Stimulated activated CD4-positive, alpha-beta T cell treated with anti-CD3 and anti-CD28 coated beads, Interleukin-1b, Interleukin-23, amount 100 ng/mL, for 1 hour (primary cell): ENCODE measurements around the gene AKAP10.
"Not testable (repeated sequence)": the region's sequence is repeated elsewhere in the genome, so short reads cannot be mapped to it uniquely, and the experiment has no call there.

Source experiments
- DNase-seq, 2 donors: peaks; one replicate each; pipeline ENCODE4 v3.0.0-alpha.2; 2020; ENCODE audit warnings: low read depth in 2 of 2

The AKAP10 gene

GRCh38 chr17:19978805-19979211 is 1.2 kb upstream of the AKAP10 start:
- no peak for DNase-seq

GRCh38 chr17:19978209-19978802 is 678 bp upstream of the AKAP10 start:
- no peak for DNase-seq

- no peak for DNase-seq
These were observed 2.0 kb downstream of the AKAP10 start for GRCh38 chr17:19975601-19976000.

GRCh38 chr17:19973156-19973555 is 4.5 kb downstream of the AKAP10 start:
- no peak for DNase-seq

DNA sequence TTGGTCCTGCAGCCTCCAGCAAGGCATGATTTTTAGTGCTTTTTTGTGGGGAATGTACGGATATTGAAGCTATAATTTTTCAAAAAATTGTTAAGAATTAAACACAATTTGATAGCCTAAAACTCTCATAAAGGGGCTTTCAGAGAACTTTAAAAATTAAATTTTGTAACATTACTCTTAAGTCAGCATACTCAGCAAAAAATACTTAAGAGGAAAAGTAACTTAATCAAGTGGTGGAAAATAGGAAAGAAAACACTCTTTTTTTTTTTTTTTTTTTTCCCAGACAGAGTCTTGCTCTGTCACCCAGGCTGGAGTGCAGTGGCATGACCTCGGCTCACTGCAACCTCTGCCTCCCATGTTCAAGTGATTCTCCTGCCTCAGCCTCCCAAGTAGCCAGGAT is 14.7 kb downstream of the AKAP10 start:
- not testable (repeated sequence) for DNase-seq

DNA sequence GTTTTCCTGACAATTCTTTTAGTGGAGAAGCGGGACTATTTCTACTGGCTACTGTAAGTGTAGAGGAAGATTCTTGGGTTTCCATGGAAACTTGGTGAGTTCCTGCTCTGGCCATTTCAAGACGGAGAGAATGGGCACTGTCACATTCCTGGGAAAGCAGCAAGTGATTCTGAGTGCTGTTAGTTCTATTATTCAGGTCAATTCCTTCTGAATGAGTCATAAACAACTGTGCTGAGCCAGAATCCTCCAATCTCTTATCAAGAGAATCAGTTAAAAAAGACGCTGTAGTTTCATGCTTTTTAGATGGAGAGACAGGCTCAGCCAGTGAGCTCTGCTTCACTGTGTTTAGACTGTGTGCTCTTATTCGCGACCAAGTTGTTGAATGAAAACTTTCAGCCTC is 19.6 kb downstream of the AKAP10 start:
- DNase-seq: no peak

GRCh38 chr17:19955099-19955498 is 22.5 kb downstream of the AKAP10 start:
- no peak for DNase-seq

- DNase-seq: not testable (repeated sequence)
These were observed 26.2 kb downstream of the AKAP10 start for GRCh38 chr17:19951411-19951810.

- DNase-seq: not testable (repeated sequence)
These were observed 26.9 kb downstream of the AKAP10 start for GRCh38 chr17:19950624-19951195.

DNA sequence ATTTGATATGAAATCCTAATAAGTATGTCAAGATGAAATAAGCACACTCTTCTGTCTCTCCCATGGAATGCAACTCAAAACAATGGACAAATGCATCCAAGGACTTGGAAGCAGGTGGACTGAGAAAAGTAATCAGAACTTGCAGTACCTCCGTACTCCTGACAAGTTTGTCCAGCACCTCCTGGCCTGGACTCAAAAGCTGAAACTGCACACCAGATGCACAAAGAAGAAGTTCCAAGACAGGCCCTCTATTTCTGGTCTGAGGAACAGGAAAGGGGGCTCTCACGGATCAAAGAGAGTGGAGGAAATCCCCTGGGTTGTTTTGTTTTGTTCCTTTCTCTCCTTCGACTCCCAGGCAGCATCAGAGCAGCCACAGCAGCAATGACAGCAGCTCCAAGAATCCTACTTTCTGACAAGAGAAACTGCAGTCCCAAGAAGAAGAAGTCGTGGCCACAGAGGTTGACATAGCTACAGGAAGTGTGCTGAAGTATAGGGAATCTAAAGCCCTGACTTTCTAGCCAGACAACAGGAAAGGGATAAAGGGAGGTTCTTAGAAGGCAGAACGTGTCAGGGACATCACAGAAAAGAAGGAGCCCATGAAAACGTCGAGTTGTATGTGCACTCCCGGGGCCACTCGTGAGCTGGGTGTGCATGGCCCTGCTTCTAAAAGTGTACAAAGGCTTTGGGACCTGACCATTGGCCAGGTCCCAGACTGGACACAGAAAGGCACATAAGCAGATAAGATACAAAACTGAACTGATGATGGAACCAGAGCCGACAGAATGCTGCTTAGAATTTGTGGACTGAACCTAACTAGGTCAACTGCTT is 29.3 kb downstream of the AKAP10 start:
- DNase-seq: no peak

DNA sequence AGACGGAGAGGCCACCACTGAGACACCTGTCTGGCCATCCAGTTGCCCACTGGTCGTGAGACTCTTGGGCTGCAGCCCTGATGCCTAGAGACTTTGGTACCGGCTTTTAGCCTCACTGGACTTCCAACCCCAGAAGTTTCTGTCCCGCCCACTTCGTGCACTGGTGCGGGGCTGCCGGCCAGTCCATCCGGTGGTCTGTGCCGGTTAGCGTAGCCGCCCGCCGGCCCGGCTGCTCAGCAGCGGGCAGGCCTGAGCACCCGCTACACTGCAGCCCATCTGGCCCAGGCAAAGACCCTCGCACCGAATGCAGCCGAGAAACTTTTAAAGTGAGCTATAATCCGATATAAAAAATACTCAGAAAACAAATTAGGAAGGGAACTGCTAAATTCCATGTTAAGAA is 30.7 kb downstream of the AKAP10 start:
- no peak for DNase-seq

DNA sequence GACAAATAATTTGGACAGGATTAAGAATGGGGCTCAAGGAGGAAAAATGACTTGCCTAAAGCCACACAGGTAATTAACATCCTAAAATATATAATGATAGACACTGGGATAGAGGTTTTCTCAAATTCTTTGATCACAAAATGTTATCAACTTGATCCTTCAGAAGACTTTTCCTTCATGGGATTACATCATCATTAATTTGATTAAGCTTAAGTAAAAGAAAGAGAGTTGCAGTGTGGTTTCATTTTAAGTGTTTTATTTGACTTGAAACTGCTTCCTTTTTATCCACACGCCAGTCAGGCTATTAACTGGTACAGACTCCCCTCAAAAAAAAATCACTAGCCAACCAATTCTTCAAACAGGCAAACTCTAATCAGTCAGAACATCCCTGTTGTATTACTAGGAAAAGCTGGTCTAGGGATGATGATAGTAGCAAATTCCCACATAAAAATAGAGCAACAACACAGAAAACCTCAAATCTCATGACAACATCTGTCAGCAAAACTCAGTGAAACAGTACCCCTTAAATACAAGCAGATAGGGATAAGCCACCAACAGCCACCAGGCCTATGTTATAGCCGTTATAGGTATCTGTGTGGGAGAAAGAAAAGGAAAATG is 32.5 kb downstream of the AKAP10 start:
- no peak for DNase-seq

- no peak for DNase-seq
These were observed 34.0 kb downstream of the AKAP10 start for GRCh38 chr17:19943599-19943998.

DNA sequence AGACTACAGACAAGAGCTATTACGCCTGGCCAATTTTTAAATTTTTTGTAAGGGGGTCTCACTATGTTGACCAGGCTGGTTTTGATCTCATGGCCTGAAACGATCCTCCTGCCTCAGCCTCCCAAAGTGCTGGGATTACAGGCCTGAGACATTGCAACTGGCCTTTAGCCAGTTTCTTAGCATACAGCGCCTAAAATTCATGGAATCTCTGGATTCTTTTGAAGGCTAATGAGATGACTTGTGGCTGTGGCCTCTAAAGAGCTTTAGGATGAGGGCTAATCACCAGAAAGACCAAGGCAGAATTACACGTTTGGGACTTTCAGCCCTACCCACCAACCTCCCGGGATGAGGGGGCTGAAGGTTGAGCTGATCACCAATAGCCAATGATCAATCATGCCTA is 34.6 kb downstream of the AKAP10 start:
- no peak for DNase-seq

GRCh38 chr17:19940722-19941464 is 36.7 kb downstream of the AKAP10 start:
- DNase-seq: no peak

- no peak for DNase-seq
These were observed 37.5 kb downstream of the AKAP10 start for GRCh38 chr17:19939993-19940721.

GRCh38 chr17:19938736-19939135 is 38.9 kb downstream of the AKAP10 start:
- no peak for DNase-seq

DNA sequence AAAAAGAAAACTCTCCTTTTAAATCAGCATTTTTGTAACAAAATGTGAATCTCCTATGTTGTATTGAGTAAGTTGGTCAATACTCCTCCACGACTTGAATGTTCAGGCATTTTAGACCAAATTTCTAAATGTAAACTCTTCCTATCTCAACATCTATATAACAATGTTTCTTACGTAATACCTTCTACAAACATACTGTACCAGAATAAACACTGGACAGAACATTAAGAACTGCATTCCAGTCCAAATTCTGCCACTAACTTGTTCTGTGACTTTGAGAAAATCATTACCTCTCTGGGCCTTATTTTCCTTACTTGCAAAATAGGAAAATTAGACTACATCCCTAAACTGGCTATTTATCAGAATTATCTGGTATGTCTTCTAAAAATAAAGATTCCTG is 40.1 kb downstream of the AKAP10 start:
- DNase-seq: no peak

GRCh38 chr17:19935169-19935568 is 42.5 kb downstream of the AKAP10 start:
- DNase-seq: no peak

- DNase-seq: no peak
These were observed 44.0 kb downstream of the AKAP10 start for GRCh38 chr17:19933628-19934027.

DNA sequence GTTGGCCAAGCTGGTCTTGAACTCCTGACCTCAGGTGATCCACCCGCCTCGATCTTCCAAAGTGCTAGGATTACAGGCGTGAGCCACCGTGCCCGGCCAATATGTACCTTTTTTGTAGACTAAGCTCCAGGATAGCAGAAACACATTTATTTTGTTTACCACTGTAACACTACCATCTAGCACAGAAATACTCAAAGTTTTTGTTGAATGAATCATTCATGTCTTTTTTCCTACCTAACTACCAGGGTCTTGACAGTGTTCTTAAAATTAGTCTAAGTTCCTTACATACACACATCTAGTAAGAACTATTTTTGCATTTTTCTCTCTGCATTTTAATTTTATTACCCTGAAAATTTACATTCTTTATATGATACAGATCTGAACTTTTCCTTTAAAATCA is 44.4 kb downstream of the AKAP10 start:
- DNase-seq: no peak
